Stimulated activated CD8-positive, alpha-beta memory T cell treated with anti-CD3 and anti-CD28 coated beads, Interleukin-7, amount 100 ng/mL, for 4 hours (primary cell): ENCODE data around the gene EHMT2.
A peak's percentile ranks its signal among the peaks of the same experiment; 100 is the strongest.
"Not testable (repeated sequence)": the region's sequence is repeated elsewhere in the genome, so short reads cannot be mapped to it uniquely, and the experiment has no call there.

Experiments
- DNase-seq, 2 donors: peaks; one replicate each; pipeline ENCODE4 v3.0.0-alpha.2; 2020; ENCODE audit warnings: low read depth in 2 of 2

Gene EHMT2

DNA sequence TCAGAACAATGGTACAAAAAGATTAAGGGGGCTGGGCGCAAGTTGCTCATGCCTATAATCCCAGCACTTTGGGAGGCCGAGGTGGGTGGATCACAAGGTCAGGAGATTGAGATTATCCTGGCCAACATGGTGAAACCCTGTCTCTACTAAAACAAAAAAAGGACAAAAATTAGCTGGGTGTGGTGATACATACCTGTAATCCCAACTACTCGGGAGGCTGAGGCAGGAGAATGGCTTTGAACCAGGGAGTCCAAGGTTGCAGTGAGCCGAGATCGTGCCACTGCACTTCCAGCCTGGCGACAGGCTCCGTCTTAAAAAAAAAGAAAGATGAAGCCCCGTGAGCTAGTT is 57.7 kb downstream of the EHMT2 start:
- DNase-seq: not testable (repeated sequence)

DNA sequence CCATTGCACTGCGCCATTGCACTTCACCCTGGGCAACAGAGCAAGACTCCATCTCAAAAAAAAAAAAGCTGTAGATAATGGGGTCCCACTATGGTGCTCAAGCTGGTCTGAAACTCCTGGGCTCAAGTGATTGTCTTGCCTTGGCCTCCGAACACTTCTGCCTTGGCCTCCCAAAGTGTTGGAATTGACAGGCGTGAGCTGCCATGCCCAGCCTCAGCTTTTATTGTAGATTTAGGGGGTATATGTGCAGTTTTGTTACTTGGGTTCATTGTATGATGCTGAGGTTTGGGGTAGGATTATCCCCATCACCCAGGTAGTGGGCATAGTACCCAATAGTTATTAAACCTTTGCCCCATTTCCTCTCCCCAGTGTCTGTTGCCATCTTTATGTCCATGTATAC is 58.5 kb downstream of the EHMT2 start:
- no peak for DNase-seq

DNA sequence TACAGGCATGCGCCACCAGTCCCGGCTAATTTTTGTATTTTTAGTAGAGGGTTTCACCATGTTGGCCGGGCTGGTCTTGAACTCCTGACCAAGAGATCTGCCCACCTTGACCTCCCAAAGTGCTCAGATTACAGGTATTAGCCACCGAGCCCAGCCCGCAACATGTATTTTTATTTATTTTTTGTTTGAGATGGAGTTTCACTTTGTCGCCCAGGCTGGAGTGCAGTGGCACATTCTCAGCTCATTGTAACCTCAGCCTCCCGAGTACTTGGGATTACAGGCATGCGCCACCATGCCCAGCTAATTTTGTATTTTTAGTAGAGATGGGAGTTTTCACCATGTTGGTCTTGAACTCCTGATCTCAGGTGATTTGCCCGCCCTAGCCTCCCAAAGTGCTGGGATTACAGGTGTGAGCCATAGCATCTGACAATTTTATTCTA is 59.4 kb downstream of the EHMT2 start:
- not testable (repeated sequence) for DNase-seq

DNA sequence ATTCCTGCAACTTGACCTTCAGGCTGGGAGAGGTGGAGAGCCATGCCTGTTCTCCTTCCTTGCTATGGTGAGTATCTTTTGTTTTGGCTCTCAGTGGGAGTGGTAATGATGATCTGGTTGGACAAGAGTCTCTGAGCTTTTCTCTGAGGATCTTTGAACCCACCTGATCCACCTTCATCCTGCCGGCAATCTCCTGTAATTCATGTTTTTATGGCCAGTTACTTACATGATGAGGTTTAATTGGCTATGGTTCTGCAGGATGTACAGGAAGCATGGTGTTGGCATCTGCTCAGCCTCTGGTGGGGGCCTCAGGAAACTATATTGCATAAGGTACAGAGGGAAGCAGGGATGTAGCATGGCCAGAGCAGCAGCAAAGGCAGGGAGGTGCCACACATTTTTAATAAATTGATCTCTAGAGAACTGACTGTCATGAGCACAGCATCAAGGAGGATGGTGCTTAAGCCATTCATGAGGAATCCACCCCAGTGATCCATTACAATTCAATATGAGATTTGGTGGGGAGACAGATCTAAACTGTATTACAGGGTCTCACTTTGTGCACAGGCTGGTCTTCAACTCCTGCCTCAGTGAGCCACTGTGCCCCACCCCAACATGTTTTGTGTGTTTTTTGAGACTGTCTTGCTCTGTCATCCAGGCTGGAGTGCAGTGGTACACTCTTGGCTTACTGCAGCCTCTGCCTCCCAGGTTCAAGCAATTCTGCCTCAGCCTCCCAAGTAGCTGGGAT is 60.0 kb downstream of the EHMT2 start:
- no peak for DNase-seq

DNA sequence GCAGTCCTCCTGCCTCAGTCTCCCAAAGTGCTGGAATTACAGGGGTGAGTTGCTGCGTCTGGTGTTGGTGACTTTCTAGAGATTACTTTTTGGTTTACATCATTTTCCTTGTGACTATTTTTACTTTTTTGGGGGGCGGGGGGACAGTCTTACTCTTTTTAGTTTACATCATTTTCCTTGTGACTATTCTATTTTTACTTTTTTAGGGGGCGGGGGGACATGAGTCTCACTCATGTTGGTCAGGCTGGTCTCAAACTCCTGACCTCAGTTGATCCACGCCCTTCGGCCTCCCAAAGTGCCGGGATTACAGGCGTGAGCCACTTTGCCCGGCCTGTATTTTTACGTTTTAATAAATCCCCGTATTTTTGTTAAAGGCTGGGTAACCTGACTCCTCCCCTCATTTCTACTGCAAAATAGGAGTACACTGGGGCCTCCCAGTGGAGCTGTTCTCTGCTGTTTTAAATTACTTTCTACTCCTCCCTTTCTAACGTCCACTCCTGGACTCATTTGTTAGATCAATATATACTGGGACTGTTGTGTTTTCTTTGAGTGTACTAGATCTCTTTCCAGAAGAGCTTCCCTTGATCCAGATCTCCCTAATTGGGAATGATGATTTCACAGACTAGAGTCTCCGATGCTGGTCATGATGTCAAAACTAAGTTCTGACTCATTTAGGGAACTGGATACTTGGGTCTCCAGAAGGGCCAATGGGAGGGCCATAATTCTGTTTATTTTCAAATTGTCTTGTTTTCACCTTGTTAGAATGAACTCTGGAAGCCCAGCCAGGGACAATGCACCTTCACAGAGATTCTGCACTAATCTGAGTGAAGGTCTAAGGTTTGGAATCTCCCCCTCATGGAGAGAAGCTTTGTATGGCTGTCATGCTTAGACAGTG is 60.8 kb downstream of the EHMT2 start:
- DNase-seq: no peak

DNA sequence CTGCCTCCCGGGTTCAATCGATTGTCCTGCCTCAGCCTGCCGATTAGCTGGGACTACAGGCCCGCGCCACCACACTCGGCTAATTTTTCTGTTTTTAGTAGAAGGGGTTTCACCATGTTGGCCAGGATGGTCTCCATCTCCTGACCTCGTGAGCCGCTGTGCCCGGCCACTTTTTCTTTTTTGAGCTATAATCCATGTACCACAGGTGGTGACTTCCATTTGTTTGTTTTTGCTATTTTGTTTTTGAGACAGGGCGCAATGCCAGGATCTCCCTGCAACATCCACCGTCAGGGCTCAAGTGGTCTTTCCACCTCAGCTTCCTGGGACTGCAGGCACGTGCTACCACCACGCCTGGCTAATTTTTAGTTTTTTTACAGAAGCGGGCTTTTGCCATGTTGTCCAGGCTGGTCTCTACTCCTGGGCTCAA is 61.4 kb downstream of the EHMT2 start:
- DNase-seq: no peak

DNA sequence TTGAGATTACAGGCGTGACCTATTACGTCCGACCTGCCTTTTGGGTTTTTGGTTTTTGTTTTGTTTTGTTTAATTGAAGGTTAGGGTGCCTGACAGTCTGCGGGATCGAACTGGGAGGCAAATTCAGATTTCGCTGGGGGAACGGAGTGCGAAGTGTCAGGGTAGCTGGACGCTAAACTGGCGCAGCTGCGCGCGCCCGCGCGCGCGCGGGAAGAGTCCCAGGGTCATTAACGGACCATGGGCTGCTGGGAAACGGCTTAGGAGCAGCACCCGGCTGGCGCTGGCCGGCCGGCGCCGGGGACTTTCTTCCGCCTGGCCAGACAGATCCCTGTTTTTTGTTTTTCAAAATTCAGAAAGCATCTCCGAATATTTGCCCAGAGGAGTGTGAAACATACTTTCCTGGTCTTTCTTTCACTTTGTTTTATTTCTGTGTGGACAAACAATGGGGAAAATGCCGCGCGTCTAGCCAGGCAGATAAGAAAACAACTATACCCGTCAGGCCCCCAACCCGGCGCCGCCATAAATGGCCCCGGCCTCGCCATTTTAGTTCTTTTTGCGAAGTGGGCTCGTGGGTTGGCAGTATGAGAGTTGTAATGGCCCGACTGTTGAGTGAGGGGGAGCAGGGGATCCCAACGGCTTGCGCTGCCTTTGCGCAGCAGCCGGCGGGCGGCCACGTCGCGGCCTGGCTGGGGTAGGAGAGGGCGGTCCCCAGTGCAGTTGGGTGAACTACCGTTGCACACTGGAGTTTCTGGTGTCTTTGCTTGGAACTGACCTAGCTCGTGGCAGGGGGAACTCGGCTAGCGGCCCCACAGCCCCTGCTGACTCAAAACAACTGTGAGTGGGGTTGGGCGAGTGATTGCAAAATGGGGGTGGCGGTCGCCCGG is 62.9 kb downstream of the EHMT2 start:
- DNase-seq: peak; percentile 60 to 63

DNA sequence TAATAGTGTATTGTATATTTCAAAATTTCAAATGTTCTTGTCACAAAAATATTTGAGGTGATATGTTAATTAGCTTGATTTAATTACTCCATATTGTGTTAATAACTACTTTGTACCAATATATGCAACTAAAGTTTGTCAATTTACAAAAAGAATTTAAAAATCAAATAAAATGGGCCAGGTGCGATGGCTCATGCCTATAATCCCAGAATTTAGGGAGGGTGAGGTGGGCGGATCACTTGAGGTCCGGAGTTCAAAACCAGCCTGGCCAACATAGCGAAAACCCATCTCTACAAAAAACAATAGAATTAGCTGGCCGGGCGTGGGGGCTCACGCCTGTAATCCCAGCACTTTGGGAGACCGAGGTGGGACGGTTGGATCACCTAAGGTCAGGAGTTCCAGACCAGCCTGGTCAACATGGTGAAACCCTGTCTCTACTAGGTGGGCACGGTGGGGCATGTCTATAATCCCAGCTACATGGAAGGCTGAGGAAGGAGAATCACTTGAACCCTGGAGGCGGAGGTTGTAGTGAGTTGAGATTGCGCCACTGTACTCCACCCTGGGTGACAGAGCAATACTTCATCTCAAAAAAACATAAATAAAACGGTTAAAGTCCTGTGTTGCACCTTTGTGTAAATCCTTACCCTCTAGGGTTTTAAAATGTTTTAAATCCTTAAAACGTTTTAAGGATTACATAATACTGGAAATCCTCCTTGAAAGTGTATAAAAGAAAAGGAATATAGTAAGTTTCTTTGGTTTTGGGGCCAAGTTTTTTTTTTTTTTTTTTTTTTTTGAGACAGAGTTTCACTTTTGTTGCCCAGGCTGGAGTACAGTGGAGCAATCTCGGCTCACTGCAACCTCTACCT is 65.9 kb downstream of the EHMT2 start:
- no peak for DNase-seq

DNA sequence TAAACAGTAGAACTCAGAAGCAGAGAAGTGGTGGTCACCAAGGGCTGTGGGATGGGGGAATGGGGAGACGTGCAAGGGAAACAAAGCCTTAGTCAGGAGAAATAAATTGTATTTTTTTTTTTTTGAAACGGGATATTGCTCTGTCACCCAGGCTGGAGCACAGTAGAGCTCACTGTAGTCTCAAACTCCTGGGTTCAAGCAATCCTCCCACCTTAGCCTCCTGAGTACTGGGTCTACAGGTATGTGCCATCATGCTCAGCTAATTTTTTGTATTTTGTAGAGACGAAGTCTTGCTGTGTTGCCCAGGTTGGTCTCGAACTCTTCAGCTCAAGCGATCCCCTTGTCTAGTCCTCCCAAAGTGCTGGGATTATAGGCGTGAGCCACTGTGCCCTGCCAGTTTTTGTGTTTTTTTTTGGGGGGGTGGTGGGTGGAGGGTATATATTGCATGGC is 66.6 kb downstream of the EHMT2 start:
- DNase-seq: no peak
